ENCODE results near the gene NRCAM. TPM values are rescaled to one million over a fixed set of nuclear protein-coding genes. Genes with fewer than 3 reads are reported as not detected.
"Not testable (repeated sequence)": the region's sequence is repeated elsewhere in the genome, so short reads cannot be mapped to it uniquely, and the experiment has no call there.

NRCAM gene
- polyA plus RNA-seq, 3 donors, result not detected

GRCh38 chr7:108468246-108468645, 12.0 kb upstream of the NRCAM start:
- DNase-seq, result no peak
- H3K9me3 Mint-ChIP-seq, result no peaks in the 10 kb centered on the region
- Histone ChIP-seq H3K27me3 (ENCODE audit: control insufficient read depth in 2 of 2, insufficient read depth in 2 of 2, low read length in 2 of 2) (peaks cover 2 to 5% of the 10 kb centered on the region in 2 donors), H3K9me3 (replicated peaks in 1 of 2; ENCODE audit: control insufficient read depth in 1 of 2, insufficient read depth in 1 of 2, low read length in 2 of 2) (no peaks in the 10 kb centered on the region), H3K4me3 (replicated peaks in 1 of 3; ENCODE audit: low read depth in 2 of 3, low read length in 3 of 3) (no peak overlapping the region), H4K20me1 (ENCODE audit: insufficient read depth, low read length) (no peaks in the 10 kb centered on the region), H3K27ac (ENCODE audit: low read depth in 1 of 2, low read length in 2 of 2) (no peak overlapping the region), H3K4me2 (replicated peaks; ENCODE audit: extremely low read depth, low read length, poor library complexity, severe bottlenecking) (no peak overlapping the region), H3K36me3 (replicated peaks in 1 of 2; ENCODE audit: control insufficient read depth in 1 of 2, insufficient read depth in 2 of 2, low read length in 2 of 2) (peaks cover 18 to 28% of the 10 kb centered on the region in 2 donors), H3K9ac (ENCODE audit: insufficient read depth, low read length, poor library complexity, severe bottlenecking) (no peak overlapping the region), H2AFZ (ENCODE audit: insufficient read depth, low read depth, low read length, poor library complexity, severe bottlenecking) (no peak overlapping the region), H3K4me1 (ENCODE audit: control insufficient read depth in 1 of 2, insufficient read depth in 2 of 2, low read length in 2 of 2) (no peaks in the 10 kb centered on the region), H3K79me2 (ENCODE audit: insufficient read depth, low read length) (no peaks in the 10 kb centered on the region)
- intact Hi-C loops (cut with micrococcal nuclease), result no loop called here
- TF ChIP-seq CTCF (IDR thresholded peaks at IDR 0.05), result no peak
- H3K36me3 Mint-ChIP-seq, result peaks cover 15 to 19% of the 10 kb centered on the region in 2 donors
- 100% methylated on average over 2 of the region's 4 CpGs for whole genome bisulfite sequencing (ENCODE audit: insufficient coverage)
- H3K4me1 Mint-ChIP-seq, result no peaks in the 10 kb centered on the region
- no peak overlapping the region for H3K4me3 Mint-ChIP-seq
- peaks cover 0 to 13% (median 2%) of the 10 kb centered on the region in 3 donors for H3K27me3 Mint-ChIP-seq (ENCODE audit: low read depth in 3 of 3)
- no peak overlapping the region for H3K27ac Mint-ChIP-seq

- Histone ChIP-seq H3K4me3 (replicated peaks in 1 of 3; ENCODE audit: low read depth in 2 of 3, low read length in 3 of 3) (no peak overlapping the region), H3K27ac (ENCODE audit: low read depth in 1 of 2, low read length in 2 of 2) (no peak overlapping the region), H3K9ac (ENCODE audit: insufficient read depth, low read length, poor library complexity, severe bottlenecking) (no peak overlapping the region), H4K20me1 (ENCODE audit: insufficient read depth, low read length) (no peaks in the 10 kb centered on the region), H3K4me2 (replicated peaks; ENCODE audit: extremely low read depth, low read length, poor library complexity, severe bottlenecking) (no peak overlapping the region), H3K36me3 (replicated peaks in 1 of 2; ENCODE audit: control insufficient read depth in 1 of 2, insufficient read depth in 2 of 2, low read length in 2 of 2) (peaks cover 11 to 19% of the 10 kb centered on the region in 2 donors), H2AFZ (ENCODE audit: insufficient read depth, low read depth, low read length, poor library complexity, severe bottlenecking) (no peak overlapping the region), H3K4me1 (ENCODE audit: control insufficient read depth in 1 of 2, insufficient read depth in 2 of 2, low read length in 2 of 2) (no peaks in the 10 kb centered on the region), H3K79me2 (ENCODE audit: insufficient read depth, low read length) (no peaks in the 10 kb centered on the region), H3K9me3 (replicated peaks in 1 of 2; ENCODE audit: control insufficient read depth in 1 of 2, insufficient read depth in 1 of 2, low read length in 2 of 2) (no peaks in the 10 kb centered on the region), H3K27me3 (ENCODE audit: control insufficient read depth in 2 of 2, insufficient read depth in 2 of 2, low read length in 2 of 2) (peaks cover 2 to 5% of the 10 kb centered on the region in 2 donors)
- DNase-seq, result no peak
- no peaks in the 10 kb centered on the region for H3K9me3 Mint-ChIP-seq
- peaks cover 8 to 11% of the 10 kb centered on the region in 2 donors for H3K36me3 Mint-ChIP-seq
- intact Hi-C loops (cut with micrococcal nuclease), result no loop called here
- peaks cover 4 to 14% (median 5%) of the 10 kb centered on the region in 3 donors for H3K27me3 Mint-ChIP-seq (ENCODE audit: low read depth in 3 of 3)
- H3K4me3 Mint-ChIP-seq, result no peak overlapping the region
- no peaks in the 10 kb centered on the region for H3K4me1 Mint-ChIP-seq
- no peak for TF ChIP-seq CTCF (IDR thresholded peaks at IDR 0.05)
- no peak overlapping the region for H3K27ac Mint-ChIP-seq
- no CpG with 5 or more reads among the region's 2 CpGs for WGBS (ENCODE audit: insufficient coverage)
Measured at GRCh38 chr7:108467391-108467790, 11.2 kb upstream of the NRCAM start.

GRCh38 chr7:108466322-108466721, 10.1 kb upstream of the NRCAM start:
- H3K27me3 ChIP-seq (ENCODE audit: control insufficient read depth in 2 of 2, insufficient read depth in 2 of 2, low read length in 2 of 2); intact Hi-C loops (cut with micrococcal nuclease); H3K9me3 Mint-ChIP-seq; H3K4me1 ChIP-seq (ENCODE audit: control insufficient read depth in 1 of 2, insufficient read depth in 2 of 2, low read length in 2 of 2); DNase-seq; H3K79me2 ChIP-seq (ENCODE audit: insufficient read depth, low read length); H3K27ac ChIP-seq (ENCODE audit: low read depth in 1 of 2, low read length in 2 of 2); H3K4me3 ChIP-seq (replicated peaks in 1 of 3; ENCODE audit: low read depth in 2 of 3, low read length in 3 of 3); H3K4me2 ChIP-seq (replicated peaks; ENCODE audit: extremely low read depth, low read length, poor library complexity, severe bottlenecking); H3K4me3 Mint-ChIP-seq; H3K9me3 ChIP-seq (replicated peaks in 1 of 2; ENCODE audit: control insufficient read depth in 1 of 2, insufficient read depth in 1 of 2, low read length in 2 of 2); H3K36me3 ChIP-seq (replicated peaks in 1 of 2; ENCODE audit: control insufficient read depth in 1 of 2, insufficient read depth in 2 of 2, low read length in 2 of 2); H3K27ac Mint-ChIP-seq; H3K36me3 Mint-ChIP-seq; H3K9ac ChIP-seq (ENCODE audit: insufficient read depth, low read length, poor library complexity, severe bottlenecking); H3K4me1 Mint-ChIP-seq; H2AFZ ChIP-seq (ENCODE audit: insufficient read depth, low read depth, low read length, poor library complexity, severe bottlenecking); H4K20me1 ChIP-seq (ENCODE audit: insufficient read depth, low read length): not testable (repeated sequence)
- H3K27me3 Mint-ChIP-seq (ENCODE audit: low read depth in 3 of 3), result peaks cover 5 to 14% (median 6%) of the 10 kb centered on the region in 3 donors
- WGBS (ENCODE audit: insufficient coverage), result no CpG with 5 or more reads among the region's 2 CpGs

Data from CD14-positive monocyte (primary cell).